NAMALWA (cell line): ENCODE results near the gene ANKRD24.
"Not testable (repeated sequence)": the region's sequence is repeated elsewhere in the genome, so short reads cannot be mapped to it uniquely, and the experiment has no call there.

Experiments used
- DNase-seq: peaks from one replicate; pipeline ENCODE4 v3.0.0-alpha.2; 2015; ENCODE audit warnings: low spot score

Gene ANKRD24

DNA sequence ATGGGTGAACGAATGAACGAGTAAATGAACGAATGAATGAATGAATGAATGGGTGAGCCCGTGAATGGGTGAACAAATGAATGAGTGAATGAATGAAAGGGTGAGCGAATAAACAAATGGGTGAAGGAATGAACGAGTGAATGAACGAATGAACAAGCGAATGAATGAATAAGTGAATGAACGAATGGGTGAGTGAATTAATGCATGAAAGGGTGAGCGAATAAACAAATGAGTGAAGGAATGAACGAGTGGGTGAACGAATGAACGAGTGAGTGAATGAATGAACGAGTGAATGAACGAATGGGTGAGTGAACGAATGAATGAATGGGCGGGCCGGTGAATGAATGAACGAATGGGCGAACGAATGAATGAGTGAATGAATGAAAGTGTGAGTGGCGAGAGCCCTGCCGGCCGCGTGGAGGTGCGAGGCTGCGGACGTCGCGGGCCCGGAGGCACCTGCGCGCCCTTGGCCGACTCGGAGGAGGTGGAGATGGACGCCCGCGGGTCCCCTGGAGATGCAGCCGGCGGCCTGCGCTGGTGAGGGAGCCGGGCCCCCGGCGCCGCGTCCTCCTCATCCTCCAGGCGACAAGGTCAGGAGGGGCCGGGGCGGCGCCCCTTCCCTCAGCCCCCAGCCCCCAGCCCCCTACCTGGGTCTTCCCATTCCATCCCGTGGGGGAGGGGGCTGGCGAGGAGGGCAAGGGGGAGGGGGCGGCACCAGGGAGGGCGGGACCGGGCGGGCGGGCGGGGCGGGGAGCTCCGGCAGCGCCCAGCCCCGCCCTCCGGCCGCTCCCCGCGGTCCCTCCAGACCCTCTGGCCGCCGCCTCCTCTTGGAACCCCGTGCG is 15.4 kb downstream of the ANKRD24 start:
- no peak for DNase-seq

GRCh38 chr19:4198467-4199126 is 16.1 kb downstream of the ANKRD24 start:
- DNase-seq: no peak

- no peak for DNase-seq
These were observed 17.3 kb downstream of the ANKRD24 start for GRCh38 chr19:4199699-4200293.

DNA sequence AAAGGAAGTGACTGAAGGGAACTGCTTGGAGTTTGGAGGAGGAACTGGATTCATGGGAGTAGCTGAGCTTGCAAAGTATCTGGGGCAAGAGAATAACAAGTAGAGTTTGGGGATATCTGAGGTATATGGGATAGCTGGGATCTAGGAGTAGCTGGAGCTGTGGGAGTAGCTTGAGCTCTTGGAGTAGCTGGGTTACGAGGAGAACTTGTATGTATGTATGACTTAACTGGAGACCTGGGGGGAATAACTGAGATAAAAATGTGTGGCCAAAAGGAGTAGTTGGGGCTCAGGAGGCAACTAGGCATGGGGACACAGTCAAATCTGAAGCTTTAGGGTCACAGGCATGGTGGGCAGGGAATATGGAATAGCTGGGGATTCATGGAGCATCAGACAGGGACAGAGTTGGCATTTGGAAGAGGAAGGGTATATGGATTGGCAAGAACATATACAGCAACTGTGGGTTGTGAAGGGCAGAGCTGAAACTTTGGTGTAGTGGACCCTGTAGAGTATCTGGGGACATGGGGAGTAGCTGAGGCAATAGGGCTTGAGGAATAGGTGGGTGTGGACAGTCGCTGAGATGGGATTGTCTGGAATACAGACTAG is 18.6 kb downstream of the ANKRD24 start:
- no peak for DNase-seq

- DNase-seq: no peak
These were observed 19.3 kb downstream of the ANKRD24 start for GRCh38 chr19:4201798-4202197.

- DNase-seq: peak; percentile 72
These were observed 24.5 kb downstream of the ANKRD24 start for GRCh38 chr19:4206818-4207484.

GRCh38 chr19:4208385-4209094 is 26.1 kb downstream of the ANKRD24 start:
- DNase-seq: peak; percentile 59

GRCh38 chr19:4210166-4210731 is 27.8 kb downstream of the ANKRD24 start:
- no peak for DNase-seq

DNA sequence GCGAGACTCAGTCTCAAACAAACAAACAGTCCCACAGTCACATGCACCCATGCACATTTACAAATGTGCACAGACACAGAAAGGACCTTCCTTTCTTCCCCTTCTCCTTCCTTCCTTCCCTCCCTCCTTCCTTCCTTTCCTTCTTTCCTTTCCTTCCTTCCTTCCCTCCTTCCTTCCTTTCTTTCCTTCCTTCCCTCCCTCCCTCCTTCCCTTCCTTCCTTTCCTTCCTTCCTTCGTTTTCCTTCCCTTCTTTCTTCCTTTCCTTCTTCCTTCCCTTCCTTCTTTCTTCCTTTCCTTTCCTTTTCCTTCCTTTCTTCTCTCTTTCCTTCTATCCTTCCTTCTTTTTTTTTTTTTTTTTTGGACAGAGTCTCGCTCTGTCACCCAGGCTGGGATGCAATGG is 30.6 kb downstream of the ANKRD24 start:
- no peak for DNase-seq

DNA sequence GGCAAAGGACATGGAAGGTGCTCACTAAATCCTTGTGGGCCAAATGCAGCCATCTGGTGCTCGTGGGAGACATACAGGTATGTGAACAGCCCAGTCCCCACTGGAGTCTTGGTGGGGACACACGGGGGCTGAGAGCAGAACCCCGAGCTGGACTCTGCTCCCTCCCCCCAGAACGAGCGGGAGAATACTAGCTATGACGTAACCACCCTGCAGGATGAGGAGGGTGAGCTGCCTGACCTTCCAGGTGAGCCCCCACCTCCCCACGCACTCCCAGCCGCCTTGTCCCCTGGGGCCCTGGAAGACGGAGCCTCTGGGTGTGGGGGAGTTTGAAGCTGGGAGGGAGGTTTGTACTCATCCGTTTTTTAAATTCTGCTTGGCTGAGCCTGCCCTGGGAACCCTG is 33.3 kb downstream of the ANKRD24 start:
- no peak for DNase-seq

GRCh38 chr19:4216846-4217245 is 34.4 kb downstream of the ANKRD24 start:
- DNase-seq: no peak

- no peak for DNase-seq
These were observed 35.2 kb downstream of the ANKRD24 start for GRCh38 chr19:4217429-4218264.

DNA sequence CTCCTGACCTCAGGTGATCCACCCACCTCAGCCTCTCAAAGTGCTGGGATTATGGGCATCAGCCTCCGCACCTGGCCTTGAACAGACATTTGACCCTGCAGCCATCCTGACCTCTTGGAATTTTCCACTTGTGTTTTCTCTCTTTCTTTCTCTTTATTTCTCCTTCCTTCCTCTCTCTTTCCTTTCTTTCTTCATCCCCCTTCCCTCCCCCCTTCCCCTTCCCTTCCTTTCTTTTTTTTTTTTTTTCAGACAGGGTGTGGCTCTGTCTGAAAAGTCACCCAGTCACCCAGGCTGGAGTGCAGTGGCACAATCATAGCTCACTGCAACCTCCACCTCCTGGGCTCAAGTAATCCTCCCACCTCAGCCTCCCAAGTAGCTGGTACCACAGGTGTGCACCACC is 36.0 kb downstream of the ANKRD24 start:
- DNase-seq: not testable (repeated sequence)

DNA sequence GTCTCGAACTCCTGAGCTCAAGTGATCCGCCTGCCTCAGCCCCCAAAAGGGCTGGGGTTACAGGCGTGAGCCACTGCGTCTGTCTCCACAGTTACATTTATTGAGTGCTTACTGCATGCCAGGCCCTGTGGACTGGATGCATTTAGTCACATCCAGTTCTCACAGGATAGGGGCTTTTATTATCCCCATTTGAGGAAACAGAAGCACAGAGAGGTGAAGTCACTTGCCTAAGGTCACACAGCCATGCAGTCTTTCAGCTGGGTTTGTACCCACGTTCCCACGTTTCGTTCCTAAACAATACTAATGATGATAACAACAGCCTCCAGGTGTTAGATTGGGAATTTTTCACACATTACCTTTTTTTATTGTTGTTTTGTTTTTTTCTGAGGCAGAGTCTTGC is 37.7 kb downstream of the ANKRD24 start:
- DNase-seq: no peak

GRCh38 chr19:4224470-4224869 is 42.0 kb downstream of the ANKRD24 start:
- DNase-seq: no peak

- DNase-seq: no peak
These were observed 43.4 kb downstream of the ANKRD24 start for GRCh38 chr19:4225885-4226284.

DNA sequence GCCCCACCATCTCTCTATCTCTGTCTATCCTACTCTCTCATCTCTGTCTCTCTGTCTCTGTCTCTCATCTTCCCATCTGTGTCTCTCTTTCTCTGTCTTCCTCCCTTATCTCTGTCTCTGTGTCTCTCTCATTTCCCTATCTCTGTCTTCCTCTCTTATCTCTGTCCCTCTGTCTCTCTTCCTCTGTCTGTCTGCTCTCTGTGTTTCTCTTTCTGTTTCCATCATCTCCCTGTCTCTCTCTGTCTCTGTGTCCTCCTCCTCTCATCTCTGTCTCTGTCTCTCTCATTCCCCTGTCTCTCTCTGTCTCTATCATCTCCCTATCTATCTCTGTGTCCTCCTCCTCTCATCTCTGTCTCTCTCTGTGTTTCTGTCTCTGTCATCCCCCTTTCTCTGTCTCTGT is 45.3 kb downstream of the ANKRD24 start:
- no peak for DNase-seq

DNA sequence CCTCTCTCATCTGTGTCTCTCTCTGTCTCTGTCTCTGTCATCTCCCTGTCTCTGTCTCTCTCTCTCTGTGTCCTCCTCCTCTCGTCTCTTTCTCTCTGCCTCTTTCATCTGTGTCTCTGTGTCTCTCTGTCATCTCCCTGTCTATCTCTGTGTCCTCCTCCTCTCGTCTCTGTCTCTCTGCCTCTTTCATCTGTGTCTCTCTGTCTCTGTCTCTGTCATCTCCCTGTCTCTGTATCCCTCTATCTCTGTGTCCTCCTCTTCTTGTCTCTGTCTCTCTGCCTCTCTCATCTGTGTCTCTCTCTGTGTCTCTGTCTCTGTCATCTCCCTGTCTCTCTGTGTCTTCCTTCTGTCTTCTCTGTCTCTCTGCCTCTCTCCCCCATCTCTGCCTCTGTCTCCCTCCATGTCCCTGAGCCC is 46.3 kb downstream of the ANKRD24 start:
- no peak for DNase-seq

- no peak for DNase-seq
These were observed 46.9 kb downstream of the ANKRD24 start, which contains the start of gene EBI3 for GRCh38 chr19:4229179-4229931. Gene EBI3, plus strand, starts transcription at chr19:4229523. Its CDS starts 28 bp downstream, at chr19:4229551.
